ENCODE results near the gene NKAIN1.

- TF ChIP-seq CTCF (IDR thresholded peaks at IDR 0.05) (no peak), POLR2A (IDR thresholded peaks at IDR 0.05) (no peak), POLR2AphosphoS5 (IDR thresholded peaks at IDR 0.05) (no peak), EP300 (IDR thresholded peaks at IDR 0.05) (no peak)
Observed at GRCh38 chr1:31180338-31180737, 59.3 kb downstream of the NKAIN1 start.
